SJSA1 (cell line): ENCODE data around the gene LIG3. TPM values are rescaled to one million over a fixed set of nuclear protein-coding genes. Genes with fewer than 3 reads are reported as not detected.
"Not testable (repeated sequence)": the region's sequence is repeated elsewhere in the genome, so short reads cannot be mapped to it uniquely, and the experiment has no call there.

Experiments used
- DNase-seq, 2 experiments: peaks; one replicate each; pipeline ENCODE4 v3.0.0-alpha.2; 2015 to 2020; ENCODE audit warnings: low spot score in 2 of 2, low read depth in 1 of 2
- H3K27ac ChIP-seq: fragments of 250-450 bp; sonication (Bioruptor Pico); 2 replicates; pipeline ENCODE4 v1.5.1; 2020; ENCODE audit warnings: mild to moderate bottlenecking, moderate library complexity
- H3K27me3 ChIP-seq: fragments of 250-450 bp; sonication (Bioruptor Pico); replicated peaks from 2 replicates; pipeline ENCODE4 v1.5.1; 2020; ENCODE audit warnings: mild to moderate bottlenecking, moderate library complexity
- H3K36me3 ChIP-seq: fragments of 250-450 bp; sonication (Bioruptor Pico); 2 replicates; pipeline ENCODE4 v1.5.1; 2020; ENCODE audit warnings: mild to moderate bottlenecking
- H3K4me1 ChIP-seq: fragments of 250-450 bp; sonication (Bioruptor Pico); replicated peaks from 2 replicates; pipeline ENCODE4 v1.6.1; 2021; ENCODE audit warnings: mild to moderate bottlenecking
- H3K4me3 ChIP-seq: fragments of 250-450 bp; sonication (Bioruptor Pico); 2 replicates; pipeline ENCODE4 v1.5.1; 2020; ENCODE audit warnings: mild to moderate bottlenecking
- H3K9me3 ChIP-seq: fragments of 250-450 bp; sonication (Bioruptor Pico); replicated peaks from 2 replicates; pipeline ENCODE4 v1.5.1; 2020; ENCODE audit warnings: mild to moderate bottlenecking
- total RNA-seq: library from RNA; depleted of rRNA; stranded (reverse); fragments of >200 nt; shearing (Covaris generic); gene quantifications from 2 replicates; pipeline ENCODE4 v1.2.3, GENCODE V29; 2014

The LIG3 gene
- total RNA-seq, 1 experiment from 2014 or later = 26.0 TPM

GRCh38 chr17:35038453-35038852 lies 58.1 kb downstream of the LIG3 start:
- no peak for DNase-seq
- Histone ChIP-seq H3K4me1 (no peaks in the 10 kb centered on the region), H3K9me3 (no peaks in the 10 kb centered on the region), H3K36me3 (no peaks in the 10 kb centered on the region), H3K4me3 (no peak overlapping the region), H3K27me3 (no peaks in the 10 kb centered on the region), H3K27ac (no peak overlapping the region)

- H3K27me3 ChIP-seq = no peaks in the 10 kb centered on the region
- H3K36me3 ChIP-seq = no peaks in the 10 kb centered on the region
- DNase-seq = no peak
- H3K9me3 ChIP-seq = no peaks in the 10 kb centered on the region
- H3K4me1 ChIP-seq = no peaks in the 10 kb centered on the region
- H3K4me3 ChIP-seq = no peak overlapping the region
- H3K27ac ChIP-seq = no peak overlapping the region
These were observed 61.1 kb downstream of the LIG3 start for GRCh38 chr17:35041390-35041789.

- peaks cover 6% of the 10 kb centered on the region; the same call in 1 of the 2 replicates for H3K4me1 ChIP-seq
- no peak overlapping the region for H3K4me3 ChIP-seq
- H3K27me3 ChIP-seq = no peaks in the 10 kb centered on the region
- H3K27ac ChIP-seq = no peak overlapping the region
- peaks cover 3% of the 10 kb centered on the region; the same call in 1 of the 2 replicates for H3K36me3 ChIP-seq
- no peaks in the 10 kb centered on the region for H3K9me3 ChIP-seq
- no peak for DNase-seq
These were observed 63.9 kb downstream of the LIG3 start for GRCh38 chr17:35044181-35044580.

- DNase-seq = not testable (repeated sequence)
These were observed 65.2 kb downstream of the LIG3 start for GRCh38 chr17:35045458-35045979.

GRCh38 chr17:35046245-35046644 lies 65.9 kb downstream of the LIG3 start:
- Histone ChIP-seq H3K4me3 (no peak overlapping the region), H3K36me3 (peaks cover 6% of the 10 kb centered on the region; the same call in 1 of the 2 replicates), H3K27me3 (no peaks in the 10 kb centered on the region), H3K9me3 (no peaks in the 10 kb centered on the region), H3K27ac (no peak overlapping the region), H3K4me1 (peaks cover 6% of the 10 kb centered on the region; the same call in 1 of the 2 replicates)
- DNase-seq = no peak

More at GRCh38 chr17:35045458-35045979, 65.2 kb downstream of the LIG3 start:
- not testable (repeated sequence) for H3K9me3 ChIP-seq, H3K36me3 ChIP-seq, H3K27ac ChIP-seq, H3K4me3 ChIP-seq, H3K27me3 ChIP-seq, H3K4me1 ChIP-seq

GRCh38 chr17:35046740-35047283 lies 66.5 kb downstream of the LIG3 start:
- Histone ChIP-seq H3K9me3 (no peaks in the 10 kb centered on the region), H3K4me1 (peaks cover 12% of the 10 kb centered on the region), H3K36me3 (peaks cover 6% of the 10 kb centered on the region; the same call in 1 of the 2 replicates), H3K27ac (no peak overlapping the region), H3K27me3 (no peaks in the 10 kb centered on the region), H3K4me3 (no peak overlapping the region)
- no peak for DNase-seq

GRCh38 chr17:35048685-35049379 lies 68.5 kb downstream of the LIG3 start:
- Histone ChIP-seq H3K9me3 (no peaks in the 10 kb centered on the region), H3K27ac (no peak overlapping the region), H3K27me3 (no peaks in the 10 kb centered on the region), H3K36me3 (peaks cover 6% of the 10 kb centered on the region; the same call in 1 of the 2 replicates), H3K4me1 (peaks cover 23% of the 10 kb centered on the region), H3K4me3 (no peak overlapping the region)
- no peak for DNase-seq

GRCh38 chr17:35050170-35050569 lies 69.9 kb downstream of the LIG3 start:
- peaks cover 6% of the 10 kb centered on the region; the same call in 1 of the 2 replicates for H3K36me3 ChIP-seq
- DNase-seq = no peak
- H3K9me3 ChIP-seq = no peaks in the 10 kb centered on the region
- peaks cover 23% of the 10 kb centered on the region for H3K4me1 ChIP-seq
- H3K27me3 ChIP-seq = no peaks in the 10 kb centered on the region
- H3K4me3 ChIP-seq = no peak overlapping the region
- H3K27ac ChIP-seq = no peak overlapping the region

GRCh38 chr17:35051183-35051578 lies 70.9 kb downstream of the LIG3 start:
- DNase-seq = no peak
- peaks cover 6% of the 10 kb centered on the region; the same call in 1 of the 2 replicates for H3K36me3 ChIP-seq
- H3K27ac ChIP-seq = no peak overlapping the region
- H3K4me3 ChIP-seq = no peak overlapping the region
- no peaks in the 10 kb centered on the region for H3K9me3 ChIP-seq
- no peaks in the 10 kb centered on the region for H3K27me3 ChIP-seq
- peaks cover 23% of the 10 kb centered on the region for H3K4me1 ChIP-seq

GRCh38 chr17:35051579-35052240 lies 71.4 kb downstream of the LIG3 start:
- H3K27me3 ChIP-seq = no peaks in the 10 kb centered on the region
- peaks cover 6% of the 10 kb centered on the region; the same call in 1 of the 2 replicates for H3K36me3 ChIP-seq
- H3K27ac ChIP-seq = no peak overlapping the region
- H3K4me1 ChIP-seq = peaks cover 21% of the 10 kb centered on the region
- no peak for DNase-seq
- no peaks in the 10 kb centered on the region for H3K9me3 ChIP-seq
- no peak overlapping the region for H3K4me3 ChIP-seq

- Histone ChIP-seq H3K36me3 (peaks cover 6% of the 10 kb centered on the region; the same call in 1 of the 2 replicates), H3K27ac (no peak overlapping the region), H3K4me3 (no peak overlapping the region), H3K27me3 (no peaks in the 10 kb centered on the region), H3K9me3 (no peaks in the 10 kb centered on the region), H3K4me1 (peaks cover 17% of the 10 kb centered on the region)
- DNase-seq = no peak
These were observed 71.9 kb downstream of the LIG3 start for GRCh38 chr17:35052241-35052610.

- H3K9me3 ChIP-seq = no peaks in the 10 kb centered on the region
- no peak for DNase-seq
- H3K27ac ChIP-seq = no peak overlapping the region
These were observed 72.5 kb downstream of the LIG3 start for GRCh38 chr17:35052780-35053179.

GRCh38 chr17:35053204-35053603 lies 72.9 kb downstream of the LIG3 start:
- Histone ChIP-seq H3K36me3 (peaks cover 6% of the 10 kb centered on the region; the same call in 1 of the 2 replicates), H3K27ac (no peak overlapping the region), H3K4me3 (no peak overlapping the region), H3K4me1 (peaks cover 17% of the 10 kb centered on the region), H3K9me3 (no peaks in the 10 kb centered on the region), H3K27me3 (no peaks in the 10 kb centered on the region)
- no peak for DNase-seq

More at GRCh38 chr17:35052780-35053179, 72.5 kb downstream of the LIG3 start:
- peaks cover 17% of the 10 kb centered on the region for H3K4me1 ChIP-seq
- no peak overlapping the region for H3K4me3 ChIP-seq
- no peaks in the 10 kb centered on the region for H3K27me3 ChIP-seq
- H3K36me3 ChIP-seq = peaks cover 6% of the 10 kb centered on the region; the same call in 1 of the 2 replicates

- Histone ChIP-seq H3K27me3 (no peaks in the 10 kb centered on the region), H3K27ac (no peak overlapping the region), H3K4me3 (no peak overlapping the region), H3K36me3 (peaks cover 2% of the 10 kb centered on the region; the same call in 1 of the 2 replicates), H3K4me1 (peaks cover 17% of the 10 kb centered on the region), H3K9me3 (no peaks in the 10 kb centered on the region)
- DNase-seq = no peak
These were observed 75.7 kb downstream of the LIG3 start for GRCh38 chr17:35056013-35056412.
